ENCODE data around the gene GZMA.

Gene GZMA

GRCh38 chr5:55108661-55109060 lies 6.2 kb downstream of the GZMA start:
- DNase-seq (ENCODE audit: low read depth in 2 of 2) = no peak

GRCh38 chr5:55110217-55110616 lies 7.8 kb downstream of the GZMA start:
- no peak for DNase-seq (ENCODE audit: low read depth in 2 of 2)

- DNase-seq (ENCODE audit: low read depth in 2 of 2) = no peak
Observed at GRCh38 chr5:55113327-55113726, 10.9 kb downstream of the GZMA start.

- DNase-seq (ENCODE audit: low read depth in 2 of 2) = no peak
Observed at GRCh38 chr5:55114061-55114460, 11.6 kb downstream of the GZMA start.

DNA sequence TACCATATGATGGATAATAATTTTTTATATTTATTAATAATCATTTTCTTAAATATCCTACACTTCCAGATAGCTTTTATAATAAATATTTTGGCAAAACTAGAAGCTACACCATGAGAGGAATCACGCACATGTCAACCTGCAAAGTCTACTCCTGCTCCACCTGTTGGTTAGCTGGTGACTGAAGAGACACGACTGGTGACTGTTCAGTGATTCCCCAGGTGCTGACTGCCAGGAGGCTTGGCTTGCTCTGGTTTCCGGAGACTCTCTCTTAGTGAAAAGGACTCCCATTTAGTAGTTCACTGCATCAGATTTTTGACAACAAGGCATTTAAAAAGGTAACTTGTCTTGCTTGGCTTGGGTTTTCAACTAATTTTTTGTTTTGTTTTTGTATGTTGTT lies 20.9 kb downstream of the GZMA start:
- no peak for DNase-seq (ENCODE audit: low read depth in 2 of 2)

DNA sequence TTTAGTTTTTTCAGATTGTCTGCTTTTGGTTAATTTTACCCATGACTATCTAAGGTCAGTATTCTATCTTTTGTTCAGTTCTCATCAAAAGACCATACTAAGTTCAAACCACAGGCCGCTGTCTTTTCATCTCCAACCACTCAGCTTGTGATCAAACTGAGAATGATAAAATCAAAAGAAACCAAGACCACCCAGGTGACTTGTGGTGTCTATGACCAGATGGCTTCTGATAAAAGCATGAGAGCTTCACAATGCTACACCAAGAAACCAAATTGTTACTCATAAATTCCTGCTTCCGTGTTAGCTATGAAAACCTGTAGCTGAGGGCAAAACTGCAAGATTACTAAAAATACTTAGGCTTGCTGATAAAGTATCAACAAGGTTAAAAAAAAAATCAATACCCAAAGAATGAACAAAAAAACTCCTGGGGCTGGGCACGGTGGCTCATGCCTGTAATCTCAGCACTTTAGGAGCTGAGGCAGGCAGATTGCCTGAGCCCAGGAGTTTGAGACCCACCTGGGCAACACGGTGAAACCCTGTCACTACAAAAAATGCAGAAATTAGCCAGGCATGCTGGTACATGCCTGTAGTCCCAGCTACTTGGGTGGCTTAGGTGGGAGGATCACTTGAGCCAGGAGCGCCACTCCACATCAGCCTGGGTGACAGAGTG lies 31.7 kb downstream of the GZMA start:
- no peak for DNase-seq (ENCODE audit: low read depth in 2 of 2)

DNA sequence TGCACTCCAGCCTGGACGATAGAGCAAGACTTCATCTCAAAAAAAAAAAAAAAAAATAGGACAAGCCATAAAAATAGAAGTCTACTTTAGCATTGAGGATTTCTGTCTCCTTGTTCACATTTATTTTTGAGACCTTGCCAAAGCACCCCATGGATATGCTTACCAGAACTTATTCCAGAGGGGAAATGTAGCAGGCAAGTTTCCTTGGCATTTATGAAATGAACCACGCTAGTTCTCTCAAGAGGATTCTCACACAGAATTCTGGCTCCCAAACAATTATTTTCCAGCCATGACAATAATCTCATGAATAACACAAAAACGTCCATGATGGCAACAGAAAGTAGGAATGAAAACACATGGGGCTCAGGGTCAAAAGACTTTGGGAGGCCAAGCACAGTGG lies 34.1 kb downstream of the GZMA start:
- DNase-seq (ENCODE audit: low read depth in 2 of 2) = no peak

- no peak for DNase-seq (ENCODE audit: low read depth in 2 of 2)
Observed at GRCh38 chr5:55140908-55141665, 38.6 kb downstream of the GZMA start.

GRCh38 chr5:55141945-55142690 lies 39.7 kb downstream of the GZMA start:
- DNase-seq (ENCODE audit: low read depth in 2 of 2) = no peak

DNA sequence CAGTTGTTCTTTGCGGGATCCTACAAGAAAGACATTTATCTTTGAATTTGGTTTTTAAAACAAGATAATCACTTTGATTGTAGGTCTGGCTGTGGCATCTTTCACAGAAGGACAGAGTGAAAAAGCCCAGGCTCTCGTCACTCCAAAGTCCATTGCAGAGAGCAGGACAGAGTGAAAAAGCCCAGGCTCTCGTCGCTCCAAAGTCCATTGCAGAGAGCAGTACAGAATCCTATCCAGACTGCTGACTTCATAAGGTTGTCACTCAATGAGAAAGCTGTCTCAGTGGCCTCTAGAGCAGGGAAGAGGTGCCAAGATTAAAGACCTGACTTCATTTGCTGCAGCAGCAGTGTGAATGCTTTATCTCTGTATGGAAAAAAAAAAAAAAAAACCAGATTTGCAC lies 41.2 kb downstream of the GZMA start:
- DNase-seq (ENCODE audit: low read depth in 2 of 2) = no peak

DNA sequence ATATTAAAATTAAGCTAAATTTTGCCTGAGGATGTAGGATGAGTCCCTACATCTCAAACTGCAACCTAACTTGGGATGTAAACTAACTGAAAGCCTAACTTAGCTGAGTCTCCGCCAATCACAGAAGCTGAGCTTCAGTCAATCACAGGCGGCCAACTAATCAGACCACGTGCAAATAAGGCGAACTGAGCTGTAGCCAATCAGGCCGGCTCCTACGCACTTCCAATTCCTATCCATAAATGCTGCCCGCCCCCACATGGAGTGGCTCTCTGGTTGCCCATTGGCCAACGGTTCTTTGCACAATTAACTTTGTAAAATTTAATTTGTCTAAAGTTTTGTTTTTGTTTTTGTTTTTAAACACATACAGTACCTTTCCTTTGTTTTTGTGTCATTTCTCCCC lies 43.6 kb downstream of the GZMA start:
- no peak for DNase-seq (ENCODE audit: low read depth in 2 of 2)

GRCh38 chr5:55146543-55147151 lies 44.2 kb downstream of the GZMA start:
- DNase-seq (ENCODE audit: low read depth in 2 of 2) = peak; percentile 45 to 50

DNA sequence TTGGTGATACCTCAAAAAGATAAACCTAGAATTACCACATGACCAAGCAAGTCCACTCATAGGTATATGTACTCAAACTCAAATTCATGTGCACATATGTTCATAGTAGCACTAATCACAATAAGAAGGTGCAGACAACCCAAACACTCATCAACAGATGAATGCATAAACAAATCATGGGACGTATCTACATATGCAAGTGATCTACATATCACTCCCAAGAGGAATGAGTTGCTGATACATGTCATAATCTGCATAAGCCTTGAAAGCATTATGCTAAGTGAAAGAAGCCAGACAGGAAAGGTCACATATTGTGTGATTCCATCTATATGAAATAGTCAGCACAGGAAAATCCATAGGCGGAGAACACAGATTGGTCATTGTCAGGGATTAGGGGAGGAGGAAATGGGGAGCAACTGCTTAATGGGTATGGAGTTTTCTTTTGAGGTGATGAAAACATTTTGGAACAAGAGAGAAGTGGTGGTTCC lies 46.9 kb downstream of the GZMA start:
- DNase-seq (ENCODE audit: low read depth in 2 of 2) = no peak

DNA sequence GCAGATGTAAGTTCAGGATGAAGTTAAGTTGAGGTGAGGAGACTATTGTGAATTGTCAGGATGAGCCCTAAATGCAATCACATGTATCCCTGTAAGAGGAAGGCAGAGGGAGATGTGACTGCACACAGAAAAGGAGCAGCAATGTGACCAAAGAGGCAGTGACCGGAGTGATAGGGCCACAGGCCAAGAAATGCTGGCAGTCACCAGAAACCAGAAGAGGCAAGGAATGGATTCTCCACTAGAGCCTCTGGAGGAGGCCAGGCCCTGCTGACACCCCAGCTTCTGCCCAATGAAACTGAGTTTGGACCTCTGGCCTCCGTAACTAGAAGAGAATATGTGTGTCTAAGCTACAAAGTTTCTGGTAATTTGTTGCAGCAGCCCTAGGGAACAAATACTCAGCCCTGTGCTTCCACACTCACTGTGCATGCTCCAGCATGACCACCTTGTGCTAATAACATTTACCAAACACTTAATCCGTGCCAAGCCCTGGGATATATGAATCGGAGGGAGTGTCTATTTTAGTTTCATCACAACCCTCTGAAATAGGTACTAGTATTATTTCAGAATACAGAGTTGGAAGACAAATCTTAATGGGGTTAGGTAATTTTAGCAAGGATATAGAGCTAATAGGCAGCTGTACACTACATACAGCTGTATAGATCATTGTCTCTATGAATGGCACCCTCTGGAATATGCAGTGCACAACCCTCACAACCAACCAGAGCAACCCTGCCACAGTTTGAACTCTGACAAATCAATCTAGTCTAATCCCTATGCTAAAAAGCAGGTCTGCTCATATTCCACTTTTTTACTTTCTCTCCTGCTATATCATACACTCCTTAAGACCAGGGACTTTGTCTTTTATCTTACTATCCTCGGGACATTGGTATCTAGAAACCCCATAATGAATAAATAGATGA lies 49.7 kb downstream of the GZMA start:
- no peak for DNase-seq (ENCODE audit: low read depth in 2 of 2)

GRCh38 chr5:55154873-55155272 lies 52.4 kb downstream of the GZMA start:
- no peak for DNase-seq (ENCODE audit: low read depth in 2 of 2)
